GM20000 (cell line): ENCODE measurements around the gene SYT1.

Source experiments
- DNase-seq: peaks from one replicate; pipeline ENCODE4 v3.0.0; 2012; ENCODE audit warnings: low spot score
- TF ChIP-seq, protein P1 (sequence below): IDR thresholded peaks from 2 replicates; pipeline ENCODE4 v1.5.1; 2012; ENCODE audit warnings: mild to moderate bottlenecking, control low read depth; ENCODE audit errors: extremely low read depth, missing control alignments

Gene SYT1

DNA sequence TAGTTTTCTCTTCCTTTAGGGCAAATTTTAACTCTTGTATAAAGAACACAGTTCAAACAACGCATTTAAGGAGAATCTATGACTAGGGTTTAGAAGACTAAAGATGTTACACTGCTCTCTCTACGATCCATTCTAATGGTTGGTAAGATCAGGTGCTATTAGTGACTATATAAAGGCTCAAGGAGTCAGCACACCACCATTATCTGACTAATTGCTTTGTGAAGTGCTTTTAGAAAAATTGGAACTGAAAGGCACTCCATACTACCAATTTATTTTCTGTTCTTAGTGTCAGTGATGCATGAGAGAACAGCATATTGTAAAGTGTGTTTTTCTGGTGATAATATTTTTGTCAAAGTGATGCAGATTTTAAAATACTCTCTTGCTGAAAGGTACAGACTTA is 136.8 kb downstream of the SYT1 start:
- TF ChIP-seq, protein P1, sequence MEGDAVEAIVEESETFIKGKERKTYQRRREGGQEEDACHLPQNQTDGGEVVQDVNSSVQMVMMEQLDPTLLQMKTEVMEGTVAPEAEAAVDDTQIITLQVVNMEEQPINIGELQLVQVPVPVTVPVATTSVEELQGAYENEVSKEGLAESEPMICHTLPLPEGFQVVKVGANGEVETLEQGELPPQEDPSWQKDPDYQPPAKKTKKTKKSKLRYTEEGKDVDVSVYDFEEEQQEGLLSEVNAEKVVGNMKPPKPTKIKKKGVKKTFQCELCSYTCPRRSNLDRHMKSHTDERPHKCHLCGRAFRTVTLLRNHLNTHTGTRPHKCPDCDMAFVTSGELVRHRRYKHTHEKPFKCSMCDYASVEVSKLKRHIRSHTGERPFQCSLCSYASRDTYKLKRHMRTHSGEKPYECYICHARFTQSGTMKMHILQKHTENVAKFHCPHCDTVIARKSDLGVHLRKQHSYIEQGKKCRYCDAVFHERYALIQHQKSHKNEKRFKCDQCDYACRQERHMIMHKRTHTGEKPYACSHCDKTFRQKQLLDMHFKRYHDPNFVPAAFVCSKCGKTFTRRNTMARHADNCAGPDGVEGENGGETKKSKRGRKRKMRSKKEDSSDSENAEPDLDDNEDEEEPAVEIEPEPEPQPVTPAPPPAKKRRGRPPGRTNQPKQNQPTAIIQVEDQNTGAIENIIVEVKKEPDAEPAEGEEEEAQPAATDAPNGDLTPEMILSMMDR = no peak

DNA sequence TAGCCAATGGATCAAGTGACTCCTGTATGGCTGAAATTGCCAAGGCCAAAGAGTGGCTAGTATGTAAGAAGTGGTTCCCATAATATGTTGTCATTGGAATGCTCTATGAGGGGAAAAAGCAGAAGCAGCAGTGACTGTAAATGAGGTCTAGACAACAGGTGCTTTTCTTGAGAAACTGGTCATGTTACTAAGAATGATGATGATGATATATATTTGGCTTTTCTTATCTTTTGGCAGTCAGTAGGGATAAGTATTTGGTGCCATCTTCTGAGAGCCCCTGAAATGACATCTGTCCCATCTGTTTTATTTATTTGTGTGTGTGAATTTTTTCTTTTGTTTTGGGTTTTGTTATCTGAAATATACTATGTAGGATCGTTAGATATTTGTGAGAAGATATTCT is 141.7 kb downstream of the SYT1 start:
- TF ChIP-seq, protein P1 = no peak
- DNase-seq = no peak

More for the DNA sequence above, 136.8 kb downstream of the SYT1 start:
- no peak for DNase-seq

DNA sequence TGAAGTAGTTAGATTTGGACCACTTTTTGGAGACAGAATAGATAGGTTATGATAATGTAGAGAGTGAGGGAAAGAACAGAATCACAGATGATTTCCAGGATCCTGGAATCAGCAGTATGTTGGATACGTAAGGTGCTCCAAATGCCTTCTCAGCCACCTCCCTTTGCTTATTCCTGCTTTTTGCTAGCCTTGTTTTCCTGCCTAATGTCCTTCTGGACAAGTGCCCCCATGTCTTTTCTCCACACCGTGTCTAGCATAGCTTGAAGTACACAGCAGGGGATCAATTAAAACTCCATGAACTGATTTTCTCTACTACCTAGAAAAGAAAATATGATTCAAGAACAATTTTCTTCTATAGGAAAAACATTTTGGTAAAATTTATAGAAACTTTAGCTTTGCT is 144.0 kb downstream of the SYT1 start:
- DNase-seq = no peak
- TF ChIP-seq, protein P1 = no peak

DNA sequence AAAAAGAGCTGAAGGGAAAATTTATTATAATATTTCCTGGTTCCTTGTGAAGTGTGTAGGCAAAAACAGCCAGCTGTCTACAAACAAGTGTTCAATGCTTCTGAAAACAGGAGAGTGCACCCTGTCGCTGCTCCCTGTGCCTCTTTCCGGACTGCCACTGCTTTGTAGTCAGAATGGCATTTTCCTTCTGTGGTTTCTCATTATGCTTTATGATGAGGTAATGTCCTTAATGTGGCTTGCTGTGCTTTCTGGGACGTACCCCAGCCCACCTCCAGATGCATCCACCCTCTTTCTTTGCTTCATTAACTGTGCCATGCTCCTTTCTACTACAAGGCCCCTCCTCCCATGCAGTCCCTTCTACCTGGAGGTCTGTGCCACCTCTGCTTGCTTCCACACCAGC is 148.1 kb downstream of the SYT1 start:
- no peak for DNase-seq

DNA sequence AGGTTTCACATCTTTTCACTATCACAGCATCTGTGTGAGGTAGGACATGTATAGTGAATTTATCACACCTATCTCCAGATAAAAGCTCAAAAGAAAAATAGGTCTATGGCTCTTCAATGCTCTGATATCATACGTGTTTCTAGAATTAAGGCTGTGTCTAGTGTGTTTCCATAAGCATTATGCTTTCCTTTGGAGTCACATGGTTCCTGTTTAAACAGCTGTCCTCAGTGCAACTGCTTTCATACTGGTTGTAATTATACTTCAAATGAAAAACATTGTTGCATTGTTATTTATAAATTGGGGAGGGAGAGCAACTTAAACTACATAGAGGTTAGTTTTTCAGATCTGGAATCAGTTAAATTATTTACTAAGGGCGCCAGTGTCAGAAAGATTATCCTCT is 151.6 kb downstream of the SYT1 start:
- no peak for DNase-seq
- TF ChIP-seq, protein P1 = no peak

More for the DNA sequence above, 148.1 kb downstream of the SYT1 start:
- TF ChIP-seq, protein P1 = no peak

DNA sequence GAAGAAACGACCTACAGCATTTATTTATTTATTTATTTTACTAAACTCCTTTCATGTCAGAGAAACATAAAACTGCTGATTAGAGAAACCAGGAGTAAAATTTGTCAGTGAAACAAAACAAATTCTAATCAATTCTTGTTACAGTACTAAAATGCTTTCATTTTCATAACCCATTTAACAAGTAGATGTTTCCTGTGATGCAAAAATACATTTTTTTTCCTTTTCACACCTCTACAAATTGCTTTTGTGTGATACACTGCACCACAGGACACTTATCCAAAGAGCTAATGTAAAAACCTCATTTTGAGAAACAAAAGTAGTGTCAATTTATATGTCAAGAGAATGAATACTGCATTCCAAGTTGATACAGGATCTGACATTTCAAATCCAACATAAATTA is 155.1 kb downstream of the SYT1 start:
- TF ChIP-seq, protein P1 = no peak
- no peak for DNase-seq

DNA sequence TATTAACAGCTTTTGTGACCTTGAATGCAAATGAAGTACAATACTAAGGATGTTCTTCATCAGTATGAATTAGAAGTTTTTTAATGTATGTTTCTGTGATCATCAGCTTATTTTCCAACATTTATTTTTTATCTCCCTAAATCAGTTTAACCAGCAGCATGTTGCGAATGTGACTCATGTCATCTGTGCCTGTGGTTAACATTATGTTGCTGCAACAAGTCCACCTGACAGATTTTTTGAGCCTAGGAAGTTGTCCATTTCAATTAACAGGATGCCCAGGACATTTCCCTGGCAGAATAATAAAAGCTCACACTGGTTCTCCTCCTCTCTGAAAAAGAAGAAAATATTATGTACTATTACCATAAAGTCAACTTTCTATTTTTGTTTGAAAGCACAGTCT is 155.5 kb downstream of the SYT1 start:
- DNase-seq = no peak
- TF ChIP-seq, protein P1 = no peak
